GM12865 (cell line): ENCODE measurements around the gene F8A1.
A peak's percentile ranks its signal among the peaks of the same experiment; 100 is the strongest.
"Not testable (repeated sequence)": the region's sequence is repeated elsewhere in the genome, so short reads cannot be mapped to it uniquely, and the experiment has no call there.

Source experiments
- DNase-seq: peaks from one replicate; pipeline ENCODE4 v3.0.0; 2010; ENCODE audit warnings: low read depth
- H3K4me3 ChIP-seq: 2 replicates; pipeline ENCODE4 v1.5.1; 2011; ENCODE audit warnings: mild to moderate bottlenecking, low read depth, low read length, control low read depth
- CTCF ChIP-seq: IDR thresholded peaks from 2 replicates; pipeline ENCODE4 v1.5.1; 2011; ENCODE audit warnings: low read length, control low read depth, low read depth, inconsistent platforms; ENCODE audit not compliant: insufficient read depth; ENCODE audit errors: missing control alignments

F8A1 gene

DNA sequence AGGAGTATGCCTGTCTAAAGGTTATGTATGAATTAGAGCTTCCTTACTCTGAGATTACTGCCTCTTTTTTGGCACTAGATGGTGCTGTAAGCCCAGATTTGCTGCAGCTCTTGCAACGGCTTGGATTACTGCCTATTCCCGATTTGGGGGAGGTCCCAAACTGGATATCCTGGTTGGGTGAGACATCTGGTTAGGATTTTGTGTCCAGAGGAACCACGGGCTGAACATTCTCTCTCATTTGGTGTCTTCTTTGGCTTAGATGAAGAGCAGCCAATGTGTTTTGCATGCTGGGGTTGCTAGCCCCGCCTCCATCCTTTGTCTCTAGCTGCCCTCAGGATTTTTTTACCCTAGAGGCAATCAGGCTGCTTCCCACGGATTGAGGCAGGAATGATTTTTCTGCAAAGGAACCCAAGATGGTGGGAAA lies 31.9 kb downstream of the F8A1 start:
- DNase-seq, result peak; percentile 39
- peak overlapping the region; percentile 24; the same call in 1 of the 2 replicates for H3K4me3 ChIP-seq
- peak; percentile 55 for TF ChIP-seq CTCF

GRCh38 chrX:154924771-154925170 lies 38.6 kb downstream of the F8A1 start:
- H3K4me3 ChIP-seq, DNase-seq: not testable (repeated sequence)
